Measurements from ENCODE around the gene STAG1. TPM values are rescaled to one million over a fixed set of nuclear protein-coding genes. Genes with fewer than 3 reads are reported as not detected.

Gene STAG1
- total and polyA plus RNA-seq, 2 donors (not counting 1 experiment from before 2014, with no cell fraction given): 23.2 to 38.6 TPM

DNA sequence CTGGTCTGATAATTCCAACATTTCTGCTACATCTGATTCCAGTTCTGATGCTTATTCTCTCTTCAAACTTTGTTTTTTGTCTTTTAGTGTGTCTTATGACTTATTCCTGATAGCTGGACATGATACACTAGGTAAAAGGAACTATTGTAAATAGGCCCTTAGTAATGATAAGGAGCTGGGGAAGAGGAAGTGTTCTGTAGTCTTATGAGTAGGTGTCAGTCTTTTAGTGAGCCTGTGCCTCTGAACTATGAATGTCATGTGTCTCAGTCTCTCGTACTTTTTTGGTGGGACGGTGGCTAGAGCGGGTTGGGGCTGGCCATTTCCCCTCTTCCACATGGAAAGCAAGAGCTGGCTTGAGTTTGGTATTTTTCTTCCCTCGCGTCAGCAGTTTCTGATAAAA lies 460.9 kb downstream of the STAG1 start:
- Histone ChIP-seq H3K27ac (ENCODE audit: insufficient read depth, low read length) (no peak overlapping the region), H3K79me2 (ENCODE audit: control insufficient read depth, insufficient read depth, low read length) (no peaks in the 10 kb centered on the region), H3K4me3 (replicated peaks in 1 of 4; ENCODE audit: control extremely low read depth in 1 of 4, insufficient read depth in 1 of 4, low read depth in 3 of 4, low read length in 4 of 4) (no peak overlapping the region), H2AFZ (ENCODE audit: low read length) (no peak overlapping the region), H3K4me2 (ENCODE audit: extremely low read depth, insufficient read depth, low read length) (no peak overlapping the region), H3K4me1 (ENCODE audit: control insufficient read depth, extremely low read depth, insufficient read depth, low read length) (no peaks in the 10 kb centered on the region), H3K36me3 (ENCODE audit: control insufficient read depth, insufficient read depth, low read length) (peaks cover 3% of the 10 kb centered on the region), H3K27me3 (ENCODE audit: control insufficient read depth, insufficient read depth, low read length) (no peaks in the 10 kb centered on the region), H3K9ac (ENCODE audit: insufficient read depth, low read length) (no peak overlapping the region), H4K20me1 (ENCODE audit: control insufficient read depth, extremely low read depth, insufficient read depth, low read length) (no peaks in the 10 kb centered on the region), H3K9me3 (ENCODE audit: control insufficient read depth, insufficient read depth, low read depth, low read length) (no peaks in the 10 kb centered on the region)
- no peak for DNase-seq (ENCODE audit: low read depth in 2 of 2)
- TF ChIP-seq, protein P1, sequence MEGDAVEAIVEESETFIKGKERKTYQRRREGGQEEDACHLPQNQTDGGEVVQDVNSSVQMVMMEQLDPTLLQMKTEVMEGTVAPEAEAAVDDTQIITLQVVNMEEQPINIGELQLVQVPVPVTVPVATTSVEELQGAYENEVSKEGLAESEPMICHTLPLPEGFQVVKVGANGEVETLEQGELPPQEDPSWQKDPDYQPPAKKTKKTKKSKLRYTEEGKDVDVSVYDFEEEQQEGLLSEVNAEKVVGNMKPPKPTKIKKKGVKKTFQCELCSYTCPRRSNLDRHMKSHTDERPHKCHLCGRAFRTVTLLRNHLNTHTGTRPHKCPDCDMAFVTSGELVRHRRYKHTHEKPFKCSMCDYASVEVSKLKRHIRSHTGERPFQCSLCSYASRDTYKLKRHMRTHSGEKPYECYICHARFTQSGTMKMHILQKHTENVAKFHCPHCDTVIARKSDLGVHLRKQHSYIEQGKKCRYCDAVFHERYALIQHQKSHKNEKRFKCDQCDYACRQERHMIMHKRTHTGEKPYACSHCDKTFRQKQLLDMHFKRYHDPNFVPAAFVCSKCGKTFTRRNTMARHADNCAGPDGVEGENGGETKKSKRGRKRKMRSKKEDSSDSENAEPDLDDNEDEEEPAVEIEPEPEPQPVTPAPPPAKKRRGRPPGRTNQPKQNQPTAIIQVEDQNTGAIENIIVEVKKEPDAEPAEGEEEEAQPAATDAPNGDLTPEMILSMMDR (conservative IDR thresholded peaks at IDR 0.05 in 1 of 2, IDR thresholded peaks at IDR 0.05 in 1 of 2; ENCODE audit: low read depth in 1 of 2, low read length in 2 of 2): no peak
- no peak for TF ChIP-seq EZH2 (IDR thresholded peaks at IDR 0.05; ENCODE audit: low read length, missing control alignments)

Other genes with a start within 250 kb of the STAG1 start
- 8.5 and 15.4 TPM in 2 replicates for gene SLC35G2, start 66.7 kb upstream of the STAG1 start, total RNA-seq
- gene SLC35G2, start 66.7 kb upstream of the STAG1 start, polyA plus RNA-seq: 11.6 and 14.9 TPM in 2 replicates
- 53.2 and 59.5 TPM in 2 replicates for gene NCK1, start 109.8 kb upstream of the STAG1 start, total RNA-seq
- gene NCK1, start 109.8 kb upstream of the STAG1 start, polyA plus RNA-seq: 56.2 and 62.7 TPM in 2 replicates
- 0.51 and 3.0 TPM in 2 replicates for gene IL20RB, start 205.6 kb upstream of the STAG1 start, total RNA-seq
- gene IL20RB, start 205.6 kb upstream of the STAG1 start, polyA plus RNA-seq: 1.9 and 2.0 TPM in 2 replicates

Data from fibroblast of lung (primary cell).